CD4-positive, alpha-beta T cell (primary cell): Measurements from ENCODE around the gene ENAH. TPM values are rescaled to one million over a fixed set of nuclear protein-coding genes. Genes with fewer than 3 reads are reported as not detected.

Experiments
- ATAC-seq: fragments of 200-7000 bp; cut with Tn5 transposase; one replicate; pipeline ENCODE4 v1.10.0; 2022; ENCODE audit warnings: mild to moderate bottlenecking; ENCODE audit not compliant: poor library complexity
- CTCF ChIA-PET: fragments of 350-600 bp; sonication (Branson Sonifier 250); formaldehyde crosslinking; loops from one replicate; lab custom pipeline; 2021; ENCODE audit warnings: antibody characterized with exemption, inconsistent platforms; lab: Charles Lee
- POLR2A ChIA-PET: fragments of 350-600 bp; sonication (Branson Sonifier 250); formaldehyde crosslinking; loops from one replicate; lab custom pipeline; 2021; ENCODE audit warnings: antibody characterized with exemption, inconsistent platforms; lab: Charles Lee
- DNase-seq, 14 experiments: peaks; one replicate each; pipeline ENCODE4 v3.0.0-alpha.2; 2013 to 2020; ENCODE audit warnings: mixed read lengths in 2 of 14
- H3K27ac ChIP-seq, 2 donors: one replicate each; pipeline versions ENCODE4 v1.5.1 to v1.7.0; 2013; ENCODE audit warnings: low read length in 2 of 2, low read depth in 1 of 2, mild to moderate bottlenecking in 1 of 2
- H3K27me3 ChIP-seq, 2 experiments: 1 replicate in 1 of 2; 2 replicates in 1 of 2; pipeline versions ENCODE4 v1.6.1 to v1.7.0; 2013; ENCODE audit warnings: low read length in 2 of 2, control low read depth in 1 of 2, mild to moderate bottlenecking in 1 of 2, moderate library complexity in 1 of 2; ENCODE audit not compliant: insufficient read depth in 2 of 2, control insufficient read depth in 1 of 2
- H3K36me3 ChIP-seq: one replicate; pipeline ENCODE4 v1.6.1; 2013; ENCODE audit warnings: low read length, control low read depth; ENCODE audit not compliant: insufficient read depth
- H3K4me1 ChIP-seq: one replicate; pipeline ENCODE4 v1.6.1; 2013; ENCODE audit warnings: low read length, control low read depth; ENCODE audit not compliant: insufficient read depth
- H3K4me3 ChIP-seq: one replicate; pipeline ENCODE4 v1.5.1; 2013; ENCODE audit warnings: mild to moderate bottlenecking, low read length, moderate library complexity
- H3K9me3 ChIP-seq, 2 experiments: 1 replicate in 1 of 2; 2 replicates in 1 of 2; pipeline versions ENCODE4 v1.6.1 to v1.7.0; 2013; ENCODE audit warnings: low read length in 2 of 2, mild to moderate bottlenecking in 2 of 2, control low read depth in 1 of 2, moderate library complexity in 1 of 2; ENCODE audit not compliant: control insufficient read depth in 1 of 2, insufficient read depth in 1 of 2
- H3K27ac Mint-ChIP-seq: one replicate; pipeline ENCODE4 v1.8.0; 2020; ENCODE audit warnings: mixed read lengths
- H3K27me3 Mint-ChIP-seq: one replicate; pipeline ENCODE4 v1.8.0; 2021; ENCODE audit warnings: mixed read lengths
- H3K36me3 Mint-ChIP-seq: one replicate; pipeline ENCODE4 v1.8.0; 2021; ENCODE audit warnings: low read depth, mixed read lengths
- H3K4me1 Mint-ChIP-seq: one replicate; pipeline ENCODE4 v1.8.0; 2021; ENCODE audit warnings: low read depth, mixed read lengths
- H3K4me3 Mint-ChIP-seq: one replicate; pipeline ENCODE4 v1.8.0; 2020; ENCODE audit warnings: mild to moderate bottlenecking, mixed read lengths
- H3K9me3 Mint-ChIP-seq: one replicate; pipeline ENCODE4 v1.8.0; 2020; ENCODE audit warnings: mixed read lengths
- CTCF ChIP-seq: fragments of 200-600 bp; IDR thresholded peaks from one replicate; pipeline ENCODE4 v1.8.0; 2022; ENCODE audit warnings: antibody characterized with exemption, mild to moderate bottlenecking
- intact Hi-C, 2 experiments: fragments of 100-400 bp; cut with DNase I in 1 of 2; cut with micrococcal nuclease in 1 of 2; formaldehyde crosslinking; loops; one replicate each; pipeline versions ENCODE4 v1.15.1 to v1.9.0; 2023 to 2025; cut with DNase I, micrococcal nuclease
- total RNA-seq, 174 experiments: library from RNA in 2 of 174; stranded (reverse) in 2 of 174; gene quantifications; one replicate each; pipeline ENCODE4 v1.2.3 and lab custom pipeline; 2021 to 2026

ENAH gene
- total RNA-seq, 2 experiments from 2014 or later: not detected

- DNase-seq (no peak), ATAC-seq (no peak)
- POLR2A ChIA-PET: no interaction called here
- no peaks in the 10 kb centered on the region for H3K36me3 Mint-ChIP-seq
- Histone ChIP-seq H3K27me3 (no peaks in the 10 kb centered on the region), H3K9me3 (no peaks in the 10 kb centered on the region), H3K27ac (no peak overlapping the region), H3K4me1 (no peaks in the 10 kb centered on the region), H3K4me3 (no peak overlapping the region), H3K36me3 (no peaks in the 10 kb centered on the region)
- intact Hi-C loops: no loop called here
- no peak overlapping the region for H3K27ac Mint-ChIP-seq
- H3K9me3 Mint-ChIP-seq: no peaks in the 10 kb centered on the region
- no peak for TF ChIP-seq CTCF
- no peak overlapping the region for H3K4me3 Mint-ChIP-seq
- CTCF ChIA-PET: no interaction called here
- no peaks in the 10 kb centered on the region for H3K27me3 Mint-ChIP-seq
- peaks cover 7% of the 10 kb centered on the region for H3K4me1 Mint-ChIP-seq
Observed at GRCh38 chr1:225548140-225548857, 104.6 kb downstream of the ENAH start.

DNA sequence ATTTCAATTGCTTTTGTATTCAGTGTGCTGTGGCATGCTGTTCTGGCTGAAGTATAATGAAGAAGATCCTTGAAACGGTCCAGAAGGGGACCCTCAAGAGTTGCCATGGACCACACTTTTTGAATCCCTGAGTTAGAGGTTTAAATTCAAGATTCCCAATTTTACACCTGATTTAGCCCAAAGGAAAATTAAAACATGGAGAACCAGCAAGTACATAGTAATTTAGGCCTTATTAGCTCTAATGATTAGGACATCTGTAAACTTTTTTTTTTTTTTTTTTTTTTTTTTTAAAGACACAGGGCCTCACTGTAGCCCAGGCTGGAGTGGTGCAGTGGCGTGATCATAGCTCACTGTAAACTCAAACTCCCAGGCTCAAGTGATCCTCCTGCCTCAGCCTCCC is 107.3 kb downstream of the ENAH start:
- ATAC-seq (no peak), DNase-seq (no peak)
- no peaks in the 10 kb centered on the region for H3K27me3 ChIP-seq
- Mint-ChIP-seq H3K9me3 (no peaks in the 10 kb centered on the region), H3K27ac (no peak overlapping the region), H3K27me3 (no peaks in the 10 kb centered on the region), H3K4me3 (no peak overlapping the region), H3K36me3 (no peaks in the 10 kb centered on the region), H3K4me1 (peaks cover 7% of the 10 kb centered on the region)
- CTCF ChIA-PET: interaction anchor here (0.6 to 0.7 kb wide), 2 partner anchors 759 to 1256 kb away, joined by 3 read pairs; no protein-coding TSS in a partner anchor
- POLR2A ChIA-PET: no interaction called here
- no peak overlapping the region for H3K4me3 ChIP-seq
- H3K9me3 ChIP-seq: no peaks in the 10 kb centered on the region
- intact Hi-C loops: no loop called here
- TF ChIP-seq CTCF: no peak
- H3K27ac ChIP-seq: no peak overlapping the region
- H3K36me3 ChIP-seq: no peaks in the 10 kb centered on the region
- no peaks in the 10 kb centered on the region for H3K4me1 ChIP-seq

- Mint-ChIP-seq H3K4me3 (no peak overlapping the region), H3K9me3 (no peaks in the 10 kb centered on the region), H3K4me1 (peaks cover 7% of the 10 kb centered on the region), H3K27ac (no peak overlapping the region), H3K36me3 (no peaks in the 10 kb centered on the region), H3K27me3 (no peaks in the 10 kb centered on the region)
- no peak for TF ChIP-seq CTCF
- Histone ChIP-seq H3K27ac (no peak overlapping the region), H3K4me3 (no peak overlapping the region), H3K4me1 (no peaks in the 10 kb centered on the region), H3K27me3 (no peaks in the 10 kb centered on the region), H3K9me3 (no peaks in the 10 kb centered on the region), H3K36me3 (no peaks in the 10 kb centered on the region)
- intact Hi-C loops: no loop called here
- no peak for ATAC-seq
- POLR2A ChIA-PET: no interaction called here
- no peak for DNase-seq
- CTCF ChIA-PET: no interaction called here
Observed at GRCh38 chr1:225544924-225545323, 108.0 kb downstream of the ENAH start.
